Endothelial cell (in vitro differentiated cells): Measurements from ENCODE around the gene RASL10B. TPM values are rescaled to one million over a fixed set of nuclear protein-coding genes. Genes with fewer than 3 reads are reported as not detected.

ENCODE experiments used
- total RNA-seq: library from RNA; stranded (reverse); fragmentation: NEBNext Ultra II Directional; extraction: Animal tissue kit (Norgen Biotek cat#: 25700); gene quantifications from one replicate; pipeline ENCODE4 v1.2.1, GENCODE V29; 2021; ENCODE audit not compliant: unreplicated experiment

Gene RASL10B
- total RNA-seq, 1 donor from 2014 or later, result 1.7 TPM

Other genes with a start within 250 kb of the RASL10B start
- not detected for gene SLFN12L, start 194.0 kb upstream of the RASL10B start, total RNA-seq
- 0.95 TPM for gene SLFN14, start 170.8 kb upstream of the RASL10B start, total RNA-seq
- gene PEX12, start 153.1 kb upstream of the RASL10B start, total RNA-seq, result 4.4 TPM
- gene AP2B1, start 144.3 kb upstream of the RASL10B start, total RNA-seq, result 330 TPM
- gene GAS2L2, start 21.6 kb downstream of the RASL10B start, total RNA-seq, result 0.10 TPM
- gene C17orf50, start 29.2 kb downstream of the RASL10B start, total RNA-seq, result 0.90 TPM
- 10.6 TPM for gene MMP28, start 64.0 kb downstream of the RASL10B start, total RNA-seq
- 188 TPM for gene TAF15, start 77.8 kb downstream of the RASL10B start, total RNA-seq
- not detected for gene HEATR9, start 137.3 kb downstream of the RASL10B start, total RNA-seq
- gene CCL5, start 148.7 kb downstream of the RASL10B start, total RNA-seq, result not detected
- gene RDM1, start 199.1 kb downstream of the RASL10B start, total RNA-seq, result 0.67 TPM
- gene LYZL6, start 212.1 kb downstream of the RASL10B start, total RNA-seq, result not detected
- gene CCL16, start 249.9 kb downstream of the RASL10B start, total RNA-seq, result not detected